ENCODE measurements around the gene EIF4G3. TPM values are rescaled to one million over a fixed set of nuclear protein-coding genes. Genes with fewer than 3 reads are reported as not detected.
A peak's percentile ranks its signal among the peaks of the same experiment; 100 is the strongest.

The EIF4G3 gene
- total and polyA plus RNA-seq, 10 of the 15 experiments (the other 5 are each of a cell fraction or from before 2014, with no cell fraction given): 7.4 to 45.1 (median 29.1) TPM

DNA sequence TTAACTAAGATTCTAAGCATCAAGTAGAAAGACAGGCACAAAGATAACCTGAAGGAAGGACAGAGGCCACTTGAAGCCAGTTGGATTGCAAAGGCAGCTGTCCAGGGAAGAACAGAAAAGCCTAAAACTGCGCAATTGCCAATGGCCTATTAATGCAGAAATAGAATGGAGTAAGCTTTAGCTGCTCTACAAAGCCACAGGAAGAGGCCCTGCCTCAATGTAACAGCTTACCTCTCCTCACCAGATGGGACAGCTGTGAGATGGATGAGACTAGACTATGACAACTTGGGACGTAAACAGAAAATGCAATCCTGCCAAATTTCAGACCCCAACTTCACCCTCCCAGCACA, 176.5 kb downstream of the EIF4G3 start:
- FAIRE-seq (no peak), DNase-seq (ENCODE audit: low read depth, low spot score) (no peak), ATAC-seq (no peak)
- POLR2A ChIA-PET: interaction anchor here (0.7 to 0.9 kb wide), 2 partner anchors 39 to 128 kb away, joined by 3 to 6 read pairs; no protein-coding TSS in a partner anchor
- Histone ChIP-seq H3K4me2 (ENCODE audit: control insufficient read depth, insufficient read depth) (peak overlapping the region; percentile 7; the same call in 1 of the 2 replicates), H3K4me3 (no peak overlapping the region), H3K27ac (ENCODE audit: control insufficient read depth, insufficient read depth) (no peak overlapping the region), H3K9ac (ENCODE audit: control insufficient read depth, insufficient read depth, low read length) (no peak overlapping the region), H3K4me1 (ENCODE audit: control insufficient read depth, insufficient read depth, low read length) (peaks cover 12% of the 10 kb centered on the region), H3K79me2 (ENCODE audit: control insufficient read depth, insufficient read depth, low read length) (no peaks in the 10 kb centered on the region; the same call in 1 of the 2 replicates), H4K20me1 (ENCODE audit: control insufficient read depth, insufficient read depth) (no peaks in the 10 kb centered on the region), H3K27me3 (replicated peaks in 1 of 2; ENCODE audit: control insufficient read depth in 2 of 2, insufficient read depth in 2 of 2, low read length in 1 of 2) (no peaks in the 10 kb centered on the region), H2AFZ (ENCODE audit: control insufficient read depth, low read depth, low read length) (no peak overlapping the region), H3K36me3 (ENCODE audit: control insufficient read depth in 2 of 2, insufficient read depth in 2 of 2, low read length in 1 of 2) (peaks cover 0 to 3% of the 10 kb centered on the region in 2 experiments; a peak in 1 of 4 replicates), H3K9me3 (replicated peaks; ENCODE audit: control insufficient read depth, insufficient read depth, low read length) (no peaks in the 10 kb centered on the region)
- intact Hi-C loops (cut with micrococcal nuclease; ENCODE audit: unreplicated experiment) (no loop called here), in situ Hi-C loops (cut with MboI) (no loop called here)
- no TSS peak for BruUV-seq (replicated peaks)
- WGBS (ENCODE audit: insufficient coverage, insufficient replicate concordance, low lambda C conversion rate, missing lambda C conversion rate): 92% methylated on average over 2 of the region's 2 CpGs
- TF ChIP-seq, protein P1, sequence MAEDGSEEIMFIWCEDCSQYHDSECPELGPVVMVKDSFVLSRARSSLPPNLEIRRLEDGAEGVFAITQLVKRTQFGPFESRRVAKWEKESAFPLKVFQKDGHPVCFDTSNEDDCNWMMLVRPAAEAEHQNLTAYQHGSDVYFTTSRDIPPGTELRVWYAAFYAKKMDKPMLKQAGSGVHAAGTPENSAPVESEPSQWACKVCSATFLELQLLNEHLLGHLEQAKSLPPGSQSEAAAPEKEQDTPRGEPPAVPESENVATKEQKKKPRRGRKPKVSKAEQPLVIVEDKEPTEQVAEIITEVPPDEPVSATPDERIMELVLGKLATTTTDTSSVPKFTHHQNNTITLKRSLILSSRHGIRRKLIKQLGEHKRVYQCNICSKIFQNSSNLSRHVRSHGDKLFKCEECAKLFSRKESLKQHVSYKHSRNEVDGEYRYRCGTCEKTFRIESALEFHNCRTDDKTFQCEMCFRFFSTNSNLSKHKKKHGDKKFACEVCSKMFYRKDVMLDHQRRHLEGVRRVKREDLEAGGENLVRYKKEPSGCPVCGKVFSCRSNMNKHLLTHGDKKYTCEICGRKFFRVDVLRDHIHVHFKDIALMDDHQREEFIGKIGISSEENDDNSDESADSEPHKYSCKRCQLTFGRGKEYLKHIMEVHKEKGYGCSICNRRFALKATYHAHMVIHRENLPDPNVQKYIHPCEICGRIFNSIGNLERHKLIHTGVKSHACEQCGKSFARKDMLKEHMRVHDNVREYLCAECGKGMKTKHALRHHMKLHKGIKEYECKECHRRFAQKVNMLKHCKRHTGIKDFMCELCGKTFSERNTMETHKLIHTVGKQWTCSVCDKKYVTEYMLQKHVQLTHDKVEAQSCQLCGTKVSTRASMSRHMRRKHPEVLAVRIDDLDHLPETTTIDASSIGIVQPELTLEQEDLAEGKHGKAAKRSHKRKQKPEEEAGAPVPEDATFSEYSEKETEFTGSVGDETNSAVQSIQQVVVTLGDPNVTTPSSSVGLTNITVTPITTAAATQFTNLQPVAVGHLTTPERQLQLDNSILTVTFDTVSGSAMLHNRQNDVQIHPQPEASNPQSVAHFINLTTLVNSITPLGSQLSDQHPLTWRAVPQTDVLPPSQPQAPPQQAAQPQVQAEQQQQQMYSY (CRISPR knock-in tag; IDR thresholded peaks at IDR 0.05): no peak
- no peak for TF ChIP-seq SIN3A (IDR thresholded peaks at IDR 0.05; ENCODE audit: low read depth, low read length)
- TF ChIP-seq, protein P2, sequence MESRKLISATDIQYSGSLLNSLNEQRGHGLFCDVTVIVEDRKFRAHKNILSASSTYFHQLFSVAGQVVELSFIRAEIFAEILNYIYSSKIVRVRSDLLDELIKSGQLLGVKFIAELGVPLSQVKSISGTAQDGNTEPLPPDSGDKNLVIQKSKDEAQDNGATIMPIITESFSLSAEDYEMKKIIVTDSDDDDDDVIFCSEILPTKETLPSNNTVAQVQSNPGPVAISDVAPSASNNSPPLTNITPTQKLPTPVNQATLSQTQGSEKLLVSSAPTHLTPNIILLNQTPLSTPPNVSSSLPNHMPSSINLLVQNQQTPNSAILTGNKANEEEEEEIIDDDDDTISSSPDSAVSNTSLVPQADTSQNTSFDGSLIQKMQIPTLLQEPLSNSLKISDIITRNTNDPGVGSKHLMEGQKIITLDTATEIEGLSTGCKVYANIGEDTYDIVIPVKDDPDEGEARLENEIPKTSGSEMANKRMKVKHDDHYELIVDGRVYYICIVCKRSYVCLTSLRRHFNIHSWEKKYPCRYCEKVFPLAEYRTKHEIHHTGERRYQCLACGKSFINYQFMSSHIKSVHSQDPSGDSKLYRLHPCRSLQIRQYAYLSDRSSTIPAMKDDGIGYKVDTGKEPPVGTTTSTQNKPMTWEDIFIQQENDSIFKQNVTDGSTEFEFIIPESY (IDR thresholded peaks at IDR 0.05): no peak
- no peak for TF ChIP-seq SREBF1 (IDR thresholded peaks at IDR 0.05; ENCODE audit: low read length)
- no peak for TF ChIP-seq JUND (IDR thresholded peaks at IDR 0.05; ENCODE audit: low read depth, low read length)
- TF ChIP-seq CHD2 (IDR thresholded peaks at IDR 0.05; ENCODE audit: borderline replicate concordance, low read depth, low read length): no peak
- RAD21 ChIA-PET (ENCODE audit: unreplicated experiment): interaction anchor here (0.7 kb wide), 2 partner anchors 9 to 22 kb away, joined by 3 read pairs; no protein-coding TSS in a partner anchor
- SMC1A ChIA-PET (ENCODE audit: uncharacterized antibody, unreplicated experiment): interaction anchor here (0.6 to 2.0 kb wide), 9 partner anchors 9 to 184 kb away, joined by 3 to 9 read pairs (median 3); no protein-coding TSS in a partner anchor
- CTCF ChIA-PET: interaction anchor here (0.7 to 3.4 kb wide), 7 partner anchors 10 to 195 kb away, joined by 3 to 13 read pairs (median 5); no protein-coding TSS in a partner anchor

Data from GM12878 (cell line).